VCaP (cell line): ENCODE measurements around the gene BTBD6.

ENCODE experiments used
- H3K27ac ChIP-seq: fragments of 450-650 bp; 2 replicates; pipeline ENCODE4 v1.5.1; 2017
- CTCF ChIP-seq: fragments of 450-650 bp; conservative IDR thresholded peaks from 2 replicates; pipeline ENCODE4 v1.5.1; 2017; ENCODE audit warnings: mild to moderate bottlenecking, moderate library complexity

Gene BTBD6

DNA sequence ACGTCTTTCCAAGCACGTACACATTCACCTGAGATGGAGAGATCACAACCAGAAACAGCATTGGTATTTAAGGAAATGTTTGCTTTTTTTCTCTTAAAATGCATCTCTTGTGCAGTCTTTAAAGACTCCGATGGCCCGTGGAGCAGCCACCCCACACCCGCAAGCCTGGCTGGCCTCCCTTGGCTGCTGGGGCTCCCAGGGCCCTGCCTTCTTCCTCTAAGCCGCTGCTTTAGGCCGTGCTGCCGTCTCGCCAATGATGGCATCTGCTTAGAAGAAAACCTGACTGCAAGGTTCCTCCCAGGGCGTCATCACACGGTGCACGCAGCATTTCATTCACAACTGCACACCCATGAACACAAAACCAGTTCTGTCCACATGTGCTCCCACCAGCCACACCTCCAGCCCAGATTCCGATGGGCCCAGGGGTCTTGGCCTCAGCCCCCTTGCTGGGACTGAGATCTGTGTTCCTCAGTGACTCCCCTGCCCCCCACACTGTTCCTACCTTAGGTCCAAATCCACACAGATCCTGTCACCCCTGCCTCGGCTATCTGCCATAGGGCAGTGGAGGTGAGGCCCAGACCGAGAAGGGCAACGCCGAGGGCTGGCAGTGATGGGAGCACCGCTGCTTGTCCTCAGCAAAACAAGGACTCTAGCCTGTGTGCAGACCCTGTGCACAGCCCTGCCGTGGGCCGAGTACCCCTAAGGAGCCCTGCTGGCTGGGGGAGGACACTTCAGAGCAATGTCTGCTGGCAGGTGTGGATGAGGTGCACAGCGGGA lies 4.4 kb downstream of the BTBD6 start:
- no peak overlapping the region for H3K27ac ChIP-seq
- no peak for TF ChIP-seq CTCF

DNA sequence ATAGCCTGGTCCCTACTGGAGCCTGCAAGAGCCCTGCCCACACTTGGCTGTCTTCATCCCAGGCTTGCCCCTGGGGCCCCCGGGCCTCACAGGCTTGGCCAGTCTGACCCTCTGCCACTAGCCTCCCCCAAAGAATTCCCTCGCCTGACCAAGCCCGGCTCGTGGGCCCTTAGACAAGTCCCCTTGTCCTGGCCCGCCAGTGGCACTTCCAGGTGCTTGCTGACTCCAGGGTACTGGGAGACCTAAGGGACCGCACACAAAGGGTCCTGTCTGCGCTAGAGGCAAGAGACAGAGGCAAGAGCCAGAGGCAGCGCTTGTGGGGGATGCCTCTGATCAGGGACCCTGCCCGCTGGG lies 5.0 kb downstream of the BTBD6 start:
- H3K27ac ChIP-seq = no peak overlapping the region
- no peak for TF ChIP-seq CTCF

GRCh38 chr14:105255021-105255507 lies 6.7 kb downstream of the BTBD6 start:
- H3K27ac ChIP-seq = no peak overlapping the region
- TF ChIP-seq CTCF = no peak

DNA sequence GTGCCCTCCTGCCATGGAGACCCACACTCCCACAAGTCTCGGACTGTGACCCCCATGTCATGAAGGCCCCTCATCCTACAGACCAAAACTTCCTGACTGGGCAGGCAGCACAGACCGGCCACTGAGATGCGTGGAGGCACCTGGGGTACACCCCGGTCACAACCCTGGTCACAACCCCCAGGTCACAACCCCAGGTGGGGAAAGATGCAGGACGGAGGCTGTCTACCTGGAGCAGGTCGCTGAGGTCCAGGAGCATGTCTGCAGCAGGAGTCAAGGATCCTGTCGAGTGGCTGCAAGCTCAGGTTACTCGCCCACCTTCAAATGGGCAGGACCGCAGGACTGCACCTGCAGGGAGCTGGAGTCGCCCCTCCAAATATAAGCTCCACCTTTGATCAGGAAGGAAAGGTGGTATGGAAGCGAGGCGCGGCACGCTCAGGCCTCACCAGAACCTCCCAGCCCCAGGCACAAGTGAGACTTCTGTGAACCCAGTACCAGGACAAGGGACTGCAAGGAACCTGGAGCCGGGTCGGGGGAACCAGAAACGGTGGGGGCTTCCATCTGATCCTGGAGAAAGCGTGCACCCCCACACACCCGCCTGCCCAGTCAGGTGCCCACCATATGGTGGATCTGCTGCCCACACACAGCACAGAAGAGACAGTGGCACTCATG lies 8.1 kb downstream of the BTBD6 start:
- TF ChIP-seq CTCF = no peak
- H3K27ac ChIP-seq = no peak overlapping the region

GRCh38 chr14:105257464-105257863 lies 9.1 kb downstream of the BTBD6 start:
- TF ChIP-seq CTCF = no peak
- H3K27ac ChIP-seq = no peak overlapping the region

DNA sequence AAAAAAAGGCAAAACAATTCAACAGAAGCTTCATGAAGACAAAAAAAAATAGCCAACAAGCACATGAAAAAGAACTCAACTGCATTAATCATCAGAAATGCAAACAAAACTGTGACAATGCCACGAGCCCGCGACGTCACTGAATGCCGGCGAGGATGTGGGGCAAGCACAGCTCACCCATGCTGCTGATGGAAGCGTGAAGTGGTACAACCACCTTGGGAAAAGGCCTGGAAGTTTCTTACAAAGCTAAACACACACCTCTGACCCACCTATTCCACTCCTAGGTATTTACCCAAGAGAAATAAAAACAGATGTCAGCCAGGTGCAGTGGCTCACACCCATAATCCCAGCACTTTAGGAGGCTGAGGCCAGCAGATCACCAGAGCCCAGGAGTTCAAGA lies 10.5 kb downstream of the BTBD6 start:
- TF ChIP-seq CTCF = no peak
- peak overlapping the region; percentile 33; the same call in 1 of the 2 replicates for H3K27ac ChIP-seq

GRCh38 chr14:105260959-105261358 lies 12.6 kb downstream of the BTBD6 start:
- no peak for TF ChIP-seq CTCF
- H3K27ac ChIP-seq = no peak overlapping the region
